Measurements from ENCODE around the gene FOXK2. TPM values are rescaled to one million over a fixed set of nuclear protein-coding genes. Genes with fewer than 3 reads are reported as not detected.

FOXK2 gene
- polyA plus RNA-seq, 6 donors from 2014 or later = 2.5 to 6.0 (median 4.4) TPM

DNA sequence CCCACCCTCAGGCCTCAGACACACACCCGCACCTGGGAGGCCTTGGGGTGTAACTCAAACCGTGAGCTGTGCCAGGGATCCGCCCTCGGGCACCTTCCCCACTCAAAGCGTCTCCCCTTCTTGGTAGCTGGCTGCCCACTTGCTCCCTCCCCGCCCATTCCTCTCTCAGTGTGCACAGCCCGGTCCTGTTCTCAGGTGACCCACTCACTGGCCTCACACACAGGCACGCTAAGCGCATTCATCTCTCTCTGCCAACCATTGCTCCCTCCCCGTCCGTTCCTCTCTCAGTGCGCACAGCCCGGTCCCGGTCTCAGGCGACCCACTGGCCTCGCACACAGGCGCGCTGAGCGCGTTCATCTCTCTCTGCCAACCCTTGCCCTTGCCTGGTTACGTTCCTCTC is 107.9 kb downstream of the FOXK2 start:
- H3K36me3 Mint-ChIP-seq = peaks cover 9 to 16% of the 10 kb centered on the region in 2 donors
- no peak for ATAC-seq (ENCODE audit: low read depth in 2 of 2)

DNA sequence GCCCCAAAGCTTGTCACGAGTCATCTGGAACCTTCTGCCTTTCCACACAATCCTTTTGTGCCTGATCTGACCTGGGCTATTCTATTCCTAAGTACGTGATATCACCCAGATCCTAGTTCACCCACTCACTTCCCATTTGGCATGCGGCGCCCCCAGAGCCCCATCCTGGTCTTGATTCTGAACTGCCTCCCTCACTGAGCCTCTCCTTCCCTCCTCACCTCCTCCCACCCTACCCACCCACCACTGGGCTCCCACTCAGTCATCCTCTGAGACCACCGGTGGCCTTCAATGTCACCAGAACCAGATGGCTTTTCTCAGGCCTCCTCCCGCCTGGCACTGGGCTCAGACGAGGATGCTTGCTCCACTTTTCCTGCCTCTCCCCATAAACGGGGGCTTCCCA is 110.2 kb downstream of the FOXK2 start:
- H3K27ac Mint-ChIP-seq = peak overlapping the region in 2 of 6 donors; percentile 58 to 83
- H3K27me3 Mint-ChIP-seq = no peaks in the 10 kb centered on the region
- peaks cover 7 to 8% of the 10 kb centered on the region in 2 donors for H3K36me3 Mint-ChIP-seq
- H3K9me3 Mint-ChIP-seq = peaks cover 0 to 2% (median 0%) of the 10 kb centered on the region in 7 donors
- H3K4me3 Mint-ChIP-seq = no peak overlapping the region
- no peak for ATAC-seq (ENCODE audit: low read depth in 2 of 2)
- H3K4me1 Mint-ChIP-seq = peaks cover 6 to 21% (median 21%) of the 10 kb centered on the region in 3 donors
- DNase-seq = no peak

More for the DNA sequence above, 107.9 kb downstream of the FOXK2 start:
- H3K4me1 Mint-ChIP-seq = peaks cover 6 to 21% (median 11%) of the 10 kb centered on the region in 3 donors
- H3K4me3 Mint-ChIP-seq = peak overlapping the region in 1 of 8 donors; percentile 36
- peaks cover 0 to 2% (median 0%) of the 10 kb centered on the region in 7 donors for H3K9me3 Mint-ChIP-seq
- no peak for DNase-seq
- peak overlapping the region in 5 of 6 donors; percentile 49 to 83 (median 72) for H3K27ac Mint-ChIP-seq
- H3K27me3 Mint-ChIP-seq = no peaks in the 10 kb centered on the region

DNA sequence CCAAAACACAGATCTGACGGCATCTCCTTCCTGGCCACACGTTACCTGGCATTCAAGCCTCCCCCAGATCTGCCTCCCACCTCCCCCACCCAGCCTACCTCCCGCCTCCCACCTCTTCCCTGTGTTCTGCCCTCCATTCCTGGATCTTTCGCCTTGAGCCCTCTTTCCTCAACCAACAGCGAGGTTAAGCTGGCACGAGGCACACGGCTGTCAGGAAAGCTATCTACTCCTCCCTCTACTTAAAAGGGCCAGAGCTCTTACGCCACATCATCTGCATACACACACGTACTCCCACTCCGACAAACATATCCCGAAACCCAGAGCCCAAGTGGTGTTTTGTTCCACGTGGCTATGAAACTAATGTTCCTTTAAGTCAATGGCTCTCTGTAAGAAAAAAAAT is 110.7 kb downstream of the FOXK2 start:
- Mint-ChIP-seq H3K9me3 (peaks cover 0 to 2% (median 0%) of the 10 kb centered on the region in 7 donors), H3K4me3 (no peak overlapping the region), H3K27me3 (no peaks in the 10 kb centered on the region), H3K4me1 (peaks cover 6 to 22% (median 21%) of the 10 kb centered on the region in 3 donors), H3K36me3 (peaks cover 8% of the 10 kb centered on the region in 2 donors), H3K27ac (peak overlapping the region in 1 of 6 donors; percentile 58)
- ATAC-seq (ENCODE audit: low read depth in 2 of 2) (no peak), DNase-seq (no peak)

DNA sequence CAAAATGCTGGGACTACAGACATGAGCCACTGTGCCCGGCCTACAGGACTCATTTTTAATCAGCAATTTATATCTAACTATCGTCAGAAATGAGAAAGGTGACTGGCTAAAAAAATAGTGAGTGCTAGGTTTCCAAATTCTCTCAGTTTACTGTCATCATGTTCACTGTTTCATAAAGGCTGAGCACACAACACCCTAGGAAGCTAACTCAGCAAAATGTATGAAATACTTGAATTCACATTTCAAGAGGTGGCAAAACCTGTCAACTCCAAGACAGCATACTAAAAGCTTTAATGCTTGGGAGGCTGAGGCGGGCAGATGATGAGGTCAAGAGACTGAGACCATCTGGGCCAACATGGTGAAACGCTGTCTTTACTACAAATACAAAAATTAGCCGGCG is 112.0 kb downstream of the FOXK2 start:
- no peak overlapping the region for H3K27ac Mint-ChIP-seq
- DNase-seq = no peak
- no peak for ATAC-seq (ENCODE audit: low read depth in 2 of 2)
- no peaks in the 10 kb centered on the region for H3K27me3 Mint-ChIP-seq
- peaks cover 7 to 27% (median 26%) of the 10 kb centered on the region in 3 donors for H3K4me1 Mint-ChIP-seq
- H3K4me3 Mint-ChIP-seq = no peak overlapping the region
- peaks cover 0 to 2% (median under 1%) of the 10 kb centered on the region in 7 donors for H3K9me3 Mint-ChIP-seq
- peaks cover 10 to 11% of the 10 kb centered on the region in 2 donors for H3K36me3 Mint-ChIP-seq

DNA sequence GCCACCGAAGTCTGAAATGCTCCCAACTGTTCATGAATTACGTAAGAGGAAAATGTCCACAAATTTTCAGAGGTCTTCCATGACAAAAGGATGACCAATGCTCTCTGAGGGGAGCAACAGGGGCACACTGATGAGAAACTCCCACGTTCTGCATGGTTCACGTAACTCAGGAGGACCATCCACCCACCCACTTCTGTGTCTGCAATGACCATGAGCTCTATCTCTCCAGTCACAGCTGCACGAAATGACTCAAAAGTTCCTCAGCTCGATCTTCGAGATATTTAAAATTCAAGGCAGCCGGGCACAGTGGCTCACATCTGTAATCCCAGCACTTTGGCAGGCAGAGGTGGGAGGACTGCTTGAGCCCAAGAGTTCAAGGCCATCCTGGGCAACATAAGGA is 112.9 kb downstream of the FOXK2 start:
- H3K36me3 Mint-ChIP-seq = peaks cover 10 to 18% of the 10 kb centered on the region in 2 donors
- H3K4me1 Mint-ChIP-seq = peaks cover 13 to 34% (median 31%) of the 10 kb centered on the region in 3 donors
- H3K27ac Mint-ChIP-seq = no peak overlapping the region
- H3K27me3 Mint-ChIP-seq = no peaks in the 10 kb centered on the region
- ATAC-seq (ENCODE audit: low read depth in 2 of 2) = no peak
- no peak overlapping the region for H3K4me3 Mint-ChIP-seq
- H3K9me3 Mint-ChIP-seq = peaks cover 0 to 7% (median 3%) of the 10 kb centered on the region in 7 donors
- DNase-seq = no peak

DNA sequence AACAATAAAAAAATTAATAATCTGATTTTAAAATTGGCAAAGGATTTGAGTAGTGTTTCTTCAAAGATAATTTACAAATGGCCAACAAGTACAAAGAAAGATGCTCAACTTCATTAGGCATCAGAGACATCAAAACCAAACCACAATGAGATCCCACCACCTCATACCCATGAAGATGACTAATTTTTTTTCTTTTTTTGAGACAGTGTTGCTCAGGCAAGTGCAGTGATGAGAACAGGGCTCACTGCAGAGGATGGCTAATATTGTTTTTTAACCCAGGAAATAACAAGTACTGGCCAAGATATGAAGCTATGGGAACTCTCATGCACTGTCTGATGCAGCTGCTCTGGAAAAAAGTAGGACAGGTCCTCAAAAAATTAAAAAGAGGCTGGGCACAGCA is 113.8 kb downstream of the FOXK2 start:
- Mint-ChIP-seq H3K36me3 (peaks cover 10 to 14% of the 10 kb centered on the region in 2 donors), H3K4me1 (peaks cover 12 to 35% (median 30%) of the 10 kb centered on the region in 3 donors), H3K27me3 (no peaks in the 10 kb centered on the region), H3K27ac (peak overlapping the region in 1 of 6 donors; percentile 37), H3K9me3 (peaks cover 0 to 7% (median 3%) of the 10 kb centered on the region in 7 donors), H3K4me3 (no peak overlapping the region)
- no peak for DNase-seq
- ATAC-seq (ENCODE audit: low read depth in 2 of 2) = no peak

DNA sequence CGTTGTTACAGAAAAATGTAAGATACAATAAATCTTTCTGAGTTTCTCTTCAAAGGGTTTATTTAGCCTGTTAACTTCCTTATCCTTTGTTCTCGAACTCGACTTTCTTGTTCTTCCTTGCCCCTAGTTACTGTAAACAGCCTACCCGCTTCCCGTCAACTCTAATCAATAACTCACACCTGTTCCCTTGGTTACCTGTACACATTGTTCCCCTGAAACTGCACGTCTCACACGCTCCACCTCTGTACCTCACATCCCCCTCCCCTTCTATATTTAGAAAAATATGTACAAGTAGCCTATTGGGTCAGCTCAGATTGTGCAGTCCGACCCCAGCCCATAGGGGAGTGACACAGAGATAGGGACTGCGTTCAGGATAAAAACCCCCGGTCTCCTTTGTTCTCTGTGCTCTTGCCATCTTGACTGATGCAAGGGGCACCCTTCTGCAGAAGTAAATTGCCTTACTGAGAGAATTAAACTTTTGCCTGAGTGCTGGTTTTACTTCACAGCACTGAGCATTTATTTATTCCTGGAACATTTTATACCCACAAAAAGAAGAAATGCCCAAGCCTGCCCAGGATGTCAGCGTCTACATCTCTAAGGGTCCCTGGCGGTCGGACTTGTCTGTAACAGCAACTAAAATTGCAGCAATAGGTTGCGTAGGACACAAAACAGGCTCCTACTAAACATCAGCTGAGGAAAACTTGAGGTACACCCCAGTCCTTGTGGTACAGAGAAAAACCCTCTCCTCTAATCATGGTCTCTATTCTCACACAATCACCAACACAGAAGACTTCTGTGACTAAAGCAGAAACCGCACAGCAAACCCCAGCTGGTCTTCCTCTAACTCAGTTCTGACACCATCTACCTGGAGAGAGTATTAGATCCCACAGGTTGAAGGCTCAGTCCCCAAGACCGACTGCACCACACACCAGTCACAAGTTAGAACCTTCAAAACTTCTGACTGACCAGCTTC is 117.4 kb downstream of the FOXK2 start:
- ATAC-seq (ENCODE audit: low read depth in 2 of 2) = no peak
- DNase-seq = no peak
- H3K36me3 Mint-ChIP-seq = peaks cover 10 to 22% of the 10 kb centered on the region in 2 donors
- H3K27ac Mint-ChIP-seq = peak overlapping the region in 2 of 6 donors; percentile 8 to 27
- peaks cover 0 to 7% (median 3%) of the 10 kb centered on the region in 7 donors for H3K9me3 Mint-ChIP-seq
- H3K4me3 Mint-ChIP-seq = peak overlapping the region in 2 of 8 donors; percentile 44 to 45
- peaks cover 24 to 43% (median 31%) of the 10 kb centered on the region in 3 donors for H3K4me1 Mint-ChIP-seq
- H3K27me3 Mint-ChIP-seq = no peaks in the 10 kb centered on the region

DNA sequence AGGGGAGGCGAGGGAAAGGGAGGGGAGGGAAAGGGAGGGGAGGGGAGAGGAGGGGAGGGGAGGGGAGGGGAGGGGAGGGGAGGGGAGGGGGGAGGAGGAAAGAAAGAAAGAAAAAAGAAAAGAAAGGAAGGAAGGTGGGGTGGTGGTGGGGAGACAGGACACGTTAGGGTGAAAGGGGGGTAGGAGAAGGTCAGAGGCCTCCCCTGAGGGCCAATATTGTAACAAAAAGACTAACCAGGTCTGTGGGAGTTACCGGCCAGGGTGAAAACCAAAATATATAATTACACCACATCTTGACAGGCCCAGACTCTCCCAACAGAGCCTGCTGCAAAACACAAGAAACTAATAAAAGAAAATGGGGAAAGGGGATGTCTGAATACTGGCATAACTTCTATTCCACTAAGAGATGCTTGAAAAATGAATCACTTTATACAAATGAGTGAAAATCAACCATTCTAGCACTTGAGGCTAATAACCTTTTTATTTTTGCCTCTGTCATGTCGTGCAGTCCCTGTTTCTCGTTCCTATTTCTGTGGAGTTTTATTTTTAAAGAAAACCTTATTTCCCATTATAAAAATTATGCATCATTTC is 118.7 kb downstream of the FOXK2 start:
- no peaks in the 10 kb centered on the region for H3K27me3 Mint-ChIP-seq
- H3K36me3 Mint-ChIP-seq = peaks cover 10 to 22% of the 10 kb centered on the region in 2 donors
- ATAC-seq (ENCODE audit: low read depth in 2 of 2) = no peak
- DNase-seq = no peak
- H3K27ac Mint-ChIP-seq = no peak overlapping the region
- H3K4me3 Mint-ChIP-seq = peak overlapping the region in 1 of 8 donors; percentile 1
- H3K4me1 Mint-ChIP-seq = peaks cover 24 to 43% (median 31%) of the 10 kb centered on the region in 3 donors
- peaks cover 0 to 7% (median 3%) of the 10 kb centered on the region in 7 donors for H3K9me3 Mint-ChIP-seq

DNA sequence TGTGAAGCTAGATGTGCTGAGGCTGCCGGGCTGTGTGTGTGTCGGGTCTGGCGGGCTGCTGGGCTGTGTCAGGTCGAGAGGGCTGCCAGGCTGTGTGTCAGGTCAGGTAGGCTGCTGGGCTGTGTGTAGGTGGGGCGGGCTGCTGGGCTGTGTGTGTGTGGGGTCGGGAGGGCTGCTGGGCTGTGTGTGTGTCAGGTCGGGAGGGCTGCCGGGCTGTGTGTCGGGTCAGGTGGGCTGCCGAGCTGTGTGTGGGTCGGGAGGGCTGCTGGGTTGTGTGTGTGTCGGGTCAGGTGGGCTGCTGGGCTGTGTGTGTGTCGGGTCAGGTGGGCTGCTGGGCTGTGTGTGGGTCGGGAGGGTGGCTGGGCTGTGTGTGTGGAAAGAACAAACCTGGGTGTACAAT is 120.1 kb downstream of the FOXK2 start:
- Mint-ChIP-seq H3K4me3 (no peak overlapping the region), H3K36me3 (peaks cover 9 to 22% of the 10 kb centered on the region in 2 donors)

DNA sequence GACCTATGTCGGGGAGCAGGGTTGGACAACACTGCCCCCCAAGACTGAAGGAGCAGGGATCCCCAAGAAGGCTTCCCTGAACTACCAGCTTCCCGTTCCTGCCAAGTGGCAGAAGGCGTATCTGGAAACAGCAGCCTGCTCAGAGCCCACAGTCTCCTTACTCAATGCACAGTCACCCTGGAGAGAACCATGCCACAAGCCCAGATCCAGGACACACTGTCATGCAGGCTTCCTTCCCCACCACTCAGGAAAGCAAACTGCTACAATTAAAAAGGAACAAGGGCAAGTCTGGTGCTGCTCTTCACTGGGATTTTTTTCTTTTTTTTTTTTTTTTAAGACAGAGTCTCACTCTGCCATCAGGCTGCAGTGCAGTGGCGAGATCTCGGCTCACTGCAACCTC is 120.5 kb downstream of the FOXK2 start:
- Mint-ChIP-seq H3K27me3 (no peaks in the 10 kb centered on the region), H3K36me3 (peaks cover 6 to 22% of the 10 kb centered on the region in 2 donors), H3K9me3 (peaks cover 0 to 7% (median 3%) of the 10 kb centered on the region in 7 donors), H3K4me3 (peak overlapping the region in 1 of 8 donors; percentile 40), H3K27ac (peak overlapping the region in 2 of 6 donors; percentile 41 to 47), H3K4me1 (peaks cover 24 to 41% (median 39%) of the 10 kb centered on the region in 3 donors)
- DNase-seq (no peak), ATAC-seq (ENCODE audit: low read depth in 2 of 2) (no peak)

More for the DNA sequence above, 120.1 kb downstream of the FOXK2 start:
- DNase-seq (no peak), ATAC-seq (ENCODE audit: low read depth in 2 of 2) (no peak)
- no peaks in the 10 kb centered on the region for H3K27me3 Mint-ChIP-seq
- peaks cover 0 to 7% (median 3%) of the 10 kb centered on the region in 7 donors for H3K9me3 Mint-ChIP-seq
- peaks cover 24 to 43% (median 38%) of the 10 kb centered on the region in 3 donors for H3K4me1 Mint-ChIP-seq
- peak overlapping the region in 3 of 6 donors; percentile 41 to 60 (median 47) for H3K27ac Mint-ChIP-seq

DNA sequence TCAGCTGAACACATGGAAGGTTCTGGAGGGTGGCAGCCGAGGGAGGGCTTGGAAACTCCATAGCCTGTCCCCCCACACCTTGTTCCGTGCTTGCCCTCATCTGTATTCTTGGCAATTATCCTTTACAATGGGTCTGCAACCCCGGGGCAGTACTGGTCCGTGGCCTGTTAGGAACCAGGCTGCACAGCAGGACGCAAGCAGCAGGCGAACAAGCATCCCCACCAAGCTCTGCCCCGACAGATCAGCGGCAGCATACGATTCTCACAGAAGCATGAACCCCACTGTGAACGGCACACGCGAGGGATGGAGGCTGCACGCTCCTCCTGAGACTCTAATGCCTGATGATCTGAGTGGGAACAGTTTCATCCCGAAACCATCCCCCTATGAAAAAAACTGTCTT is 122.5 kb downstream of the FOXK2 start:
- Mint-ChIP-seq H3K27ac (no peak overlapping the region), H3K36me3 (peaks cover 0 to 14% of the 10 kb centered on the region in 2 donors), H3K4me1 (peaks cover 29 to 50% (median 49%) of the 10 kb centered on the region in 3 donors), H3K27me3 (no peaks in the 10 kb centered on the region), H3K4me3 (no peak overlapping the region), H3K9me3 (peaks cover 0 to 3% (median 3%) of the 10 kb centered on the region in 7 donors)
- no peak for DNase-seq
- ATAC-seq (ENCODE audit: low read depth in 2 of 2) = no peak

DNA sequence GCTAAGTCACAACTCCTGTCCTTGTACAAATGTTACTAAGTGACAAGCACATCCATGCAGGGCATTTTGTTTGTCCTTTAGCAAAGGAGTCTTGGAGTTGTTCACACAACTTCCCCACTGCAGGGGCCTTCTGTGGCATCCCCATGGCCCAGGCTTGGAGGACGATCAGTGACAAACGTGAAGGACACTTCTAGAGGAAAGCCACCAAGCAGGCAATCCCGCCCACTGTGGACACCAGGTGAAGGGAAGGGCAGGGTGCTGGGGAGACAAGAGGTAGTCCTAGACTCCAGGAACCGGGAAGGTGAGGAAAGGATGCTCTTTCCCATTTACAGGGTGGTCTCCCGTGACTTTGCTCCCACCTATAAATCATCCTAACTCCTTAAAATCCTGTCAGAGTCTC is 124.6 kb downstream of the FOXK2 start:
- Mint-ChIP-seq H3K4me1 (peaks cover 19 to 42% (median 40%) of the 10 kb centered on the region in 3 donors), H3K36me3 (peaks cover 0 to 5% of the 10 kb centered on the region in 2 donors), H3K4me3 (peak overlapping the region in 3 of 8 donors; percentile 9 to 91 (median 10)), H3K27me3 (no peaks in the 10 kb centered on the region), H3K9me3 (no peaks in the 10 kb centered on the region), H3K27ac (no peak overlapping the region)
- ATAC-seq (ENCODE audit: low read depth in 2 of 2) (no peak), DNase-seq (no peak)

DNA sequence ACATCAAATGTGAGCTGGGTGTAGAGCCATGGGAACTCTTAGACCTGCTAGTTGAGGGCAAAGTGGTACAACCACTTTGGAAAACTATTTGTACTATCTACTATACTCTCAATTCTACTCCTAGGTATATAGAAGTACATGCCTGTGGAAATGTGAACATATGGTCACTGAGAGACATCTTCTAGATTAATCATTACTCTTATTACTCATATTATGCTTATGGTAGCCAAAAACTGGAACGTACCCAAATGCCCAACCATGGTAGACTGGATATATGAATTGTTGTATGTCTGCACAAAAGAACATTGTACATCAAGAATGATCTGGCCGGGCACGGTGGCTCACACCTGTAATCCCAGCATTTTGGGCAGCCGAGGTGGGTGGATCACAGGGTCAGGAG is 126.0 kb downstream of the FOXK2 start:
- ATAC-seq (ENCODE audit: low read depth in 2 of 2) = no peak
- Mint-ChIP-seq H3K36me3 (no peaks in the 10 kb centered on the region), H3K4me1 (peaks cover 17 to 42% (median 30%) of the 10 kb centered on the region in 3 donors), H3K27ac (no peak overlapping the region), H3K27me3 (no peaks in the 10 kb centered on the region), H3K4me3 (peak overlapping the region in 5 of 8 donors; percentile 36 to 91 (median 73)), H3K9me3 (no peaks in the 10 kb centered on the region)
- no peak for DNase-seq
